IPS DF 4.7 (cell line): ENCODE results near the gene CPA2.
"Not testable (repeated sequence)": the region's sequence is repeated elsewhere in the genome, so short reads cannot be mapped to it uniquely, and the experiment has no call there.

Experiments used
- DNase-seq: peaks from one replicate; pipeline ENCODE4 v3.0.0-alpha.2; 2013; ENCODE audit warnings: low spot score; ENCODE audit errors: extremely low read depth

CPA2 gene

DNA sequence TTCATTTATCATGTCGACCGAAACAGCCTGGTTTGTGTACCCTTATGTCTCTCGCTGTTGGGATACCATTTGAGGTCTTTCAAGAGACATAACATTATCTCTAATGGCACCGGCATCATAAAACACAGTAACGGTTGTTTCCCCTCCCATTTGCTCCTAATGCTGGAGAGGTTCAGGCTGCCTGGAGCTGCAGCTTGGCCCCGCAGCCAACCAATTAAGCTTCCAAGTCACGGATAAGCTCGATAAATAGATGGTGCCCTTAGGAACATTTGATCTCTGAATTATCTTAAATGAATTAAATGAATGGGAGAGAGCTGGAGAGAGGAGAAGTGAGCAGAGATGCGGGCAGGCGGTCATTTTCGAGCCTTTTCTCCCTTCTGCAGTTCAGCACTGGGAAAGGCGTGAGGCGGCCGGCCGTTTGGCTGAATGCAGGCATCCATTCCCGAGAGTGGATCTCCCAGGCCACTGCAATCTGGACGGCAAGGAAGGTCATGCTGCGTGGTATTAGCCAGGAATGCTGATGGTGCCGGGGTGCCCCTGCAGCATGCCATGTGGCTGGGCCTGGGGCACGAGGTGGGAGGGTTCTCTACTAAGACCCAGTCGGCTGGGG lies 38.9 kb downstream of the CPA2 start:
- no peak for DNase-seq

DNA sequence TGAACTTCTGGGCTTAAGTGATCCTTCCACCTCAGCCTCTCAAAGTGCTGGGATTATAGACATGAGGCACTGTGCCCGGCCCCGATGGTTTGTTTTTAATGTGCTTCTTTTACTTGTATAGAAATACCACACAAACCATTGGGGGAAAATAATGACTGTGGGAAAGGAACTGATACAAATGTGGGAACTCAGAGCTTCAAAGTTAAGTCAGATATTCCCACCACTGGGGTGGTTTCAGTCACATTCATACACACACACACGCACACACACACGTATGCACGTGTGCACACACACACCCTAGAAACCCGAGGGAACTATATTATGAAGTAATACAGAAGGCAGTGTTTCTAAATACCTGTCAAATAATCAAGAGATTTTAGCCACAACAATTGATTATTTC lies 43.3 kb downstream of the CPA2 start:
- no peak for DNase-seq

DNA sequence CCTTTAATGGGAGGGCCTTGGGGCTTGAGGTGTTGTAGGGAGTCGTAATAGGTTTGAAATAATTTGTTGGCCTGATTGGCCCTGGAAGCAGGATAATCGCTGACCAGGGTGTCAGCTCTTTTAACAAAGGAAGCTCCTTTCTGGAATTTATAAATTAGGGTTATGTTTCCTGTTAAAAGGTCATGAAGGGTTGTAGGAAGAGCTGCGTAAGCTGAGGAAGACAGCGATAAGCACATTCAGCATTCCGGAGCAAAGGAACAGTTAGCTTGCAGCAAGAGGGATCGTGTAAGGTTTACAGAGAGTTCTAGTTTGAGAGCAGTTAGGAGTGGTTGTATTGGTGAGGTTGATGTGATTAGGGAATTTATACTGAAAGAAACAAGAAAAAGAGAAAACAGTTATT lies 47.6 kb downstream of the CPA2 start:
- DNase-seq, result no peak

DNA sequence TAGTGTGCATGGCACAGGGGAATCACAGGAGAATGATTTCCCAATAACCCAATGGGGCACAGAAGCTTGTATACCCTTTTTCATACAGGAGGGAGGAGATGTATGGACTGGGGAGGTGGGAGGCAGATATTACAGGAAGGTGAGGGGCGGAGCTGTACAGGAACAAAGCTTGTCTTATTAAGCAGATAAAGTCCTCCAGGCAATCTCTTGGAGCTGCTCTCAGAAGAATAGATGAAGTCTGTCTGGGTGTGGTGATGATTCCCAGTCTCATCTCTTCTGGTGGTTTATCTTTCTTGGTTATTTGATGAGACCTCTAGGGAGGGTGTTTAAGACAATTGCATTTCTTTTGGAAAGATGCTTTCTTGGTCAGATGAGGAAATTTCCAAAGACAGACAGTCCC lies 52.9 kb downstream of the CPA2 start:
- DNase-seq, result no peak

DNA sequence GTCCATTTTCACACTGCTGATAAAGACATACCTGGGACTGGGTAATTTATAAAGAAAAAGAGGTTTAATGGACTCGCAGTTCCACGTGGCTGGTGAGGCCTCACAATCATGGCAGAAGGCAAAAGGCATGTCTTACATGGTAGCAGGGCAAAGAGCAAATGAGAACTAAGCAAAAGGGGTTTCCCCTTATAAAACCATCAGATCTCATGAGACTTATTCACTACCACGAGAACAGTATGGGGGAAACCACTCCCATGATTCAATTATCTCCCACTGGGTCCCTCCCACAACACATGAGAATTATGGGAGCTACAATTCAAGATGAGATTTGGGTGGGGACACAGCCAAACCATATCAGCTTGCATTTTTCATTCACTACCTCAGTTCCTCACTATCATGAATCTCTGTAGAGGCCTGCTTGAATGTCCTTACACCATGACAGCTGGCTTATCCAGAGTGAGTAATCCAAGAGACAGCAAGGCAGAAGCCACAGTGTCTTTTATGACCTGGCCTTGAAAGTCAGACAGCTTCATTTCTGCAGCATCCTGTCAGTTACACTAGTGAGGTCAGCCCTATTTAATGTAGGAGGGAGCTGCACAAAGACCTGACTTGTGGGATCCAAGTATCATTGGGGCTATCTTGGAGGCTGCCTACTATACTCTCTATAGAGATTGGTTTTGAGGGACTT lies 55.0 kb downstream of the CPA2 start:
- not testable (repeated sequence) for DNase-seq

DNA sequence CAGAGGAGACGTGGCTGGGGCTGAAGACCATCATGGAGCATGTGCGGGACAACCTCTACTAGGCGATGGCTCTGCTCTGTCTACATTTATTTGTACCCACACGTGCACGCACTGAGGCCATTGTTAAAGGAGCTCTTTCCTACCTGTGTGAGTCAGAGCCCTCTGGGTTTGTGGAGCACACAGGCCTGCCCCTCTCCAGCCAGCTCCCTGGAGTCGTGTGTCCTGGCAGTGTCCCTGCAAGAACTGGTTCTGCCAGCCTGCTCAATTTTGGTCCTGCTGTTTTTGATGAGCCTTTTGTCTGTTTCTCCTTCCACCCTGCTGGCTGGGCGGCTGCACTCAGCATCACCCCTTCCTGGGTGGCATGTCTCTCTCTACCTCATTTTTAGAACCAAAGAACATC lies 56.0 kb downstream of the CPA2 start:
- no peak for DNase-seq

DNA sequence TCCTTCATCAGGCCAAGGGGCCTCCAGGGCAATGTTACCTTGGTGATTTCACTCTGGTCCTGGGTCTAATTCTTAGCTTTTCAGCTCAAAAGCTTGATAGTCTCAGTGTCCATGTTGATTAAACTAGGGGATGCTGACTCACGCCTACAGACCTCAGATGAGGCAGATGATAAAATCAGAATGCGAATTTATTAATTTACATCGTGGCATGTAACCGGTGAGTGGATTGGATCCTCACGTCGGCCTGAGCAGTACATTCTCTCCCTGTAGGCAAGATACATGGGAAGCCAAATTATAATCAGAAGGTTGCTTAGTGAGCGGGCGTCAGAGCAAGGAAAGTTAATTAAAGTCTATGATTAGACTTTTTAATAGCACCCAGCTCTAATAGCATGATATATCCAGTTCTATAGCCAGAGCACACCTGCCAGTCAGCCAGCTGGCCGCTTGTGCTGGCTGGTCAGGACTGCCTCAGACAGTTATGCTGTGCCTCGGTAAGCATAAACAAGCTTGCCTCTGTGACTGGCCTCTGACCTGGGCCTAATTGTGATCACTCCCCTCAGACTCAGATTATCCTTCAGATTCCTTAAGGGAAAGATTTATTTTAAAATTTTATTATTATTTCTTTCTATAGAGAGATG lies 57.8 kb downstream of the CPA2 start:
- DNase-seq, result no peak

DNA sequence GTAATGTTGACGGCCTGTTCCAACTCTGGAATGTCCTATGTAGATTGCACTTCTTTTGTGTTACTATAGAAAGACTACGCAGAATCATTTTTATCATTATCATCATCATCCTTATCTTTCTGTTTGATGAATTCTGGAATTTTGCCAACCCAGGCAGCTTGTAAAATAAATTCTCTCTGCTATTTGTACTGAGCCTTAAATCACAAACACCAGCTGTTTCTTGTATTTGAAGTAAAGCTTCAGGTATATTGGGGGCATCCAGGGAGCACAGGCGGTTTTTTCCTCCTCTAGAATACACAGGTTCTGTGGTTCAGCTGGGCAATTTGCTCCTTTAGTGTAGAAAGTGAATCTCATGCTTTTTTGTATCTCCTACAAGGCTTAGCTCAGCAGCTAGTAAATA lies 63.0 kb downstream of the CPA2 start:
- no peak for DNase-seq

DNA sequence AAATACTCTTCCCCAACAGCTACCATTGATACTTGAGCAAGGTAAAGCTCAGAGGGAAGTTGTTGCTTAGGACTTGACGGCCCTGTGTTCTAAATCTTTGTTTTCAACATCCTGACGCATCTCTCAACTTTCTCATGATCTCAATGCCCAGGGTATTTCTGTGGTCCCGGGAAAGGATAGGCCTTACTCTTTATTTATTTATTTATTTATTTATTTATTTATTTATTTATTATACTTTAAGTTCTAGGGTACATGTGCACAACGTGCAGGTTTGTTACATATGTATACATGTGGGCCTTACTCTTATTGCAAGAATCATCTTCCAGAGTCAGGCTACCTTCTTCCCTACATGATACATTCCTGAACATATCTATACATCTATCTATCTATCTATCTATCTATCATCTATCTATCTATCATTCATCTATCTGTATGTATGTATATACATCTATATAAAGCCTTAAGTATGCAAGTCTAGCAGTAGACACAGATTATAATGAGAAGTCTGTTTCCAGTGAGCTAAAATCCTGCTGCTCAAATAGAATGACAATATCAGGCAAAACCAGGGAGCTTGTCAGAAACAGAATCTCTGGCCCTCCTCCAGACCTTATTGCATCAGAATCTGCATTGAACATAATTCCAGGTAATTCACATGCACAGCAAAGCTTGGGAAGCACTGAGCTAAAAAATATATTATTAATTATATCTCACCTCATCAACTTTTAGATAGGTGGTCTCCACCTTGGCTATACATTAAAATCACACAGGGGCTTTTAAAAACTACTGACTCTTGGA lies 65.8 kb downstream of the CPA2 start:
- no peak for DNase-seq

DNA sequence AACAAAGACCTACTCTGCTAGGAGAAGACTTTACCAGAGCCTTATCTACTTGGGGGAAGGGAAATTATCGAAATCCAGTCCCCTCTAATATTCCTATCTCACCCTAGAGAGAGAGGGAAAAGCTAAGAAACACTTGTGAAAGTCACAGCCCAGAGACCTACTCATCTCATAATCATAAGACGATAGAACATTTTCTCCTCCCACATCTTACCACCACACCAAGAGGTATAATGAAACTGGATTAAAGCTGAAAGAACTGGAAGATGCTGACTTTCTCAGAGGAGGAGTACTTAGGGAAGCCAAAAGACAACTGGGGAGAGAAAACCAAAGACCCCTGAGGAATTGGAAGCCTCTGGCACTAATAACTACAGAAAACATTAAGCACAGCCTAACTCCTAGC lies 67.2 kb downstream of the CPA2 start:
- DNase-seq, result no peak

DNA sequence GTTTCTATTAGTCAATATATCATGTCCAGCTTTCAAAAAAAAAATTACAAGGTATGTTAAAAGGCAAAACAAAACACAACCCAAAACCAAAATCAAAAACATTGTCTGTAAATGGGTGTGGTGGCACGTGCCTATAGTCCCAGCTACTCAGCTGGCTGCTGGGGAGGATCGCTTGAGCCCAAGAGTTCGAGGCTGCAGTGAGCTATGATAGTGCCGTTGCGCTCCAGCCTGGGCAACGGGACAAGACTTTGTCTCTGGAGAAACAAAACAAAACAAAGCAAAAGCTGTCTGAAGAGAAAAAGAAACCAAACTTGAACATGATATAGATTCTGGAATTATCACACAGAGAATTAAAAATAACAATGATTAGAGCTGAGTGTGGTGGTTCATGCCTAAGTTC lies 67.6 kb downstream of the CPA2 start:
- DNase-seq, result no peak

DNA sequence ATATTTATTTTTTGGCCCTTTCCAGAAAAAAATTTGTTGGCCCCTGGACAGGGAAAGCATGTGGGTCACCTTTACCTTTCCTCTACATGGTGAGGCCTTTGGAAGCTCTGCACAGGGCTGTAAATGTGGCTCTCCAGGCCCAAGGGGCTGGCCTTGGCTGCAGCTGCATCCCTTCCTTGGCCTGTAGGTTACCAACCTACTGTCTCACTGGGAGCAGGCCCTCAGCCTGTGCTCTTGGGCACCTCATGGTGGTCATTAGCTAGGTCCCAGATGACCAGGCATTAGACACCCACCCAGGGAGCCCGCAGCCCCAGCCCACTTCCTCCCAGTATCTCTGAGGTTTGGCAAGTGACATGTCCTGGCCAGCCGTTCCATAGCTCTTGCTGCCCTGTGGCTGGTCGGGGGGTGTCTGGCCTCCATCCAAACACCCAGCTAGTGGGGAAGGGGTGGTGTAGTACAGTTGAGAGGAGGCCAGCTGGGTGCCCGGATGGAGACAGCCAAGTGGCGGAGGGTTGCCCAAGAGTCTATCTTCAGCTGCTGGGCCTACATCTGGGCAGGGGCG lies 70.8 kb downstream of the CPA2 start:
- DNase-seq, result no peak

DNA sequence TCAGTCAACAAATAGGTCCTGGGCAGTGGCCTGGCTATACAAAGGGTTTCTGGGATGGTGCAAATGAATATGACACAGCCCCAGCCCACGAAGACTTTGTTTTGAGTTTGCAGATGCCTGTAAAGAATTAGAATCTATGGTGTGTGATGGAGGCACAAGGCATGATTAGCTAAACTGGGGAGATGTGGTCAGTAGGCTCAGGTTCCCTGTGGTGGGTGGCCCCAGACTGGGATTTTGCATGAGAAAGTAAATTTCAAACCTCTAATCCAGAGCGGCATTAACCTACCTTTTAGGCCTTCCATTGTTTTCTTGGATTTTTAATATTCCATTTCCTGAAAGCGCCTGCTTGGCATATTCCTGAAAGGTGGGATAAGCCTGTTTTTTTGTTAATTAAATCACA lies 71.6 kb downstream of the CPA2 start:
- DNase-seq, result no peak
